ENCODE results near the gene EPHB1.
"Not testable (repeated sequence)": the region's sequence is repeated elsewhere in the genome, so short reads cannot be mapped to it uniquely, and the experiment has no call there.

EPHB1 gene

GRCh38 chr3:134965865-134966481 lies 170.9 kb downstream of the EPHB1 start:
- no peak for DNase-seq (ENCODE audit: low read depth, low spot score)

GRCh38 chr3:134970895-134971294 lies 175.8 kb downstream of the EPHB1 start:
- no peak for DNase-seq (ENCODE audit: low read depth, low spot score)
- no peak overlapping the region for H3K4me3 ChIP-seq (ENCODE audit: low read length)

More at GRCh38 chr3:134965865-134966481, 170.9 kb downstream of the EPHB1 start:
- no peak overlapping the region for H3K4me3 ChIP-seq (ENCODE audit: low read length)

GRCh38 chr3:134971306-134971705 lies 176.2 kb downstream of the EPHB1 start:
- DNase-seq (ENCODE audit: low read depth, low spot score), result no peak
- no peak overlapping the region for H3K4me3 ChIP-seq (ENCODE audit: low read length)

- DNase-seq (ENCODE audit: low read depth, low spot score); H3K4me3 ChIP-seq (ENCODE audit: low read length): not testable (repeated sequence)
Measured at GRCh38 chr3:134971907-134972306, 176.8 kb downstream of the EPHB1 start.

GRCh38 chr3:134972836-134973455 lies 177.9 kb downstream of the EPHB1 start:
- H3K4me3 ChIP-seq (ENCODE audit: low read length), result no peak overlapping the region
- DNase-seq (ENCODE audit: low read depth, low spot score), result no peak

- DNase-seq (ENCODE audit: low read depth, low spot score), result no peak
- H3K4me3 ChIP-seq (ENCODE audit: low read length), result no peak overlapping the region
Measured at GRCh38 chr3:134974624-134975023, 179.6 kb downstream of the EPHB1 start.

- no peak overlapping the region for H3K4me3 ChIP-seq (ENCODE audit: low read length)
- no peak for DNase-seq (ENCODE audit: low read depth, low spot score)
Measured at GRCh38 chr3:134976948-134977347, 181.9 kb downstream of the EPHB1 start.

GRCh38 chr3:134978658-134979057 lies 183.6 kb downstream of the EPHB1 start:
- no peak for DNase-seq (ENCODE audit: low read depth, low spot score)
- no peak overlapping the region for H3K4me3 ChIP-seq (ENCODE audit: low read length)

- H3K4me3 ChIP-seq (ENCODE audit: low read length), result no peak overlapping the region
- no peak for DNase-seq (ENCODE audit: low read depth, low spot score)
Measured at GRCh38 chr3:134985864-134986715, 191.0 kb downstream of the EPHB1 start.

- no peak for DNase-seq (ENCODE audit: low read depth, low spot score)
Measured at GRCh38 chr3:134988666-134989065, 193.6 kb downstream of the EPHB1 start.

GRCh38 chr3:134991003-134991402 lies 195.9 kb downstream of the EPHB1 start:
- no peak overlapping the region for H3K4me3 ChIP-seq (ENCODE audit: low read length)
- DNase-seq (ENCODE audit: low read depth, low spot score), result no peak

More at GRCh38 chr3:134988666-134989065, 193.6 kb downstream of the EPHB1 start:
- H3K4me3 ChIP-seq (ENCODE audit: low read length), result no peak overlapping the region

GRCh38 chr3:134991472-134992010 lies 196.5 kb downstream of the EPHB1 start:
- DNase-seq (ENCODE audit: low read depth, low spot score), result no peak
- H3K4me3 ChIP-seq (ENCODE audit: low read length), result no peak overlapping the region

- no peak overlapping the region for H3K4me3 ChIP-seq (ENCODE audit: low read length)
- no peak for DNase-seq (ENCODE audit: low read depth, low spot score)
Measured at GRCh38 chr3:134992180-134992579, 197.1 kb downstream of the EPHB1 start.

GRCh38 chr3:134992586-134992985 lies 197.5 kb downstream of the EPHB1 start:
- H3K4me3 ChIP-seq (ENCODE audit: low read length), result no peak overlapping the region
- DNase-seq (ENCODE audit: low read depth, low spot score), result no peak

- no peak for DNase-seq (ENCODE audit: low read depth, low spot score)
- no peak overlapping the region for H3K4me3 ChIP-seq (ENCODE audit: low read length)
Measured at GRCh38 chr3:134993011-134993410, 198.0 kb downstream of the EPHB1 start.

- no peak for DNase-seq (ENCODE audit: low read depth, low spot score)
- no peak overlapping the region for H3K4me3 ChIP-seq (ENCODE audit: low read length)
Measured at GRCh38 chr3:134998158-134998557, 203.1 kb downstream of the EPHB1 start.

- no peak overlapping the region for H3K4me3 ChIP-seq (ENCODE audit: low read length)
- DNase-seq (ENCODE audit: low read depth, low spot score), result no peak
Measured at GRCh38 chr3:134998855-134999254, 203.8 kb downstream of the EPHB1 start.

- no peak for DNase-seq (ENCODE audit: low read depth, low spot score)
- H3K4me3 ChIP-seq (ENCODE audit: low read length), result no peak overlapping the region
Measured at GRCh38 chr3:135000465-135000864, 205.4 kb downstream of the EPHB1 start.

GRCh38 chr3:135005616-135006015 lies 210.6 kb downstream of the EPHB1 start:
- not testable (repeated sequence) for H3K4me3 ChIP-seq (ENCODE audit: low read length); DNase-seq (ENCODE audit: low read depth, low spot score)

- H3K4me3 ChIP-seq (ENCODE audit: low read length), result no peak overlapping the region
- DNase-seq (ENCODE audit: low read depth, low spot score), result no peak
Measured at GRCh38 chr3:135007607-135008006, 212.5 kb downstream of the EPHB1 start.
